Measurements from ENCODE around the gene HS6ST1. TPM values are rescaled to one million over a fixed set of nuclear protein-coding genes. Genes with fewer than 3 reads are reported as not detected.

Gene HS6ST1
- total RNA-seq, 1 donor from 2014 or later = 17.6 TPM

- H3K9me3 Mint-ChIP-seq = peaks cover 25% of the 10 kb centered on the region
- H3K36me3 Mint-ChIP-seq (ENCODE audit: low read depth) = no peaks in the 10 kb centered on the region
- no peaks in the 10 kb centered on the region for H3K27me3 Mint-ChIP-seq (ENCODE audit: low read depth)
- no peaks in the 10 kb centered on the region for H3K4me1 Mint-ChIP-seq (ENCODE audit: low read depth)
- H3K27ac Mint-ChIP-seq = no peak overlapping the region
- H3K4me3 Mint-ChIP-seq (ENCODE audit: low read depth) = no peak overlapping the region
- intact Hi-C loops (cut with micrococcal nuclease) = no loop called here
- no peak for DNase-seq (ENCODE audit: low spot score)
Observed at GRCh38 chr2:128344101-128344500, 25.4 kb upstream of the HS6ST1 start.

- Mint-ChIP-seq H3K27ac (no peak overlapping the region), H3K9me3 (peaks cover 25% of the 10 kb centered on the region), H3K27me3 (ENCODE audit: low read depth) (no peaks in the 10 kb centered on the region), H3K4me3 (ENCODE audit: low read depth) (no peak overlapping the region), H3K36me3 (ENCODE audit: low read depth) (no peaks in the 10 kb centered on the region), H3K4me1 (ENCODE audit: low read depth) (no peaks in the 10 kb centered on the region)
- DNase-seq (ENCODE audit: low spot score) = no peak
- intact Hi-C loops (cut with micrococcal nuclease) = no loop called here
Observed at GRCh38 chr2:128343459-128343858, 24.8 kb upstream of the HS6ST1 start.

GRCh38 chr2:128342550-128342949 lies 23.9 kb upstream of the HS6ST1 start:
- no peak overlapping the region for H3K27ac Mint-ChIP-seq
- no peaks in the 10 kb centered on the region for H3K27me3 Mint-ChIP-seq (ENCODE audit: low read depth)
- no peak for DNase-seq (ENCODE audit: low spot score)
- intact Hi-C loops (cut with micrococcal nuclease) = no loop called here
- no peaks in the 10 kb centered on the region for H3K4me1 Mint-ChIP-seq (ENCODE audit: low read depth)
- no peak overlapping the region for H3K4me3 Mint-ChIP-seq (ENCODE audit: low read depth)
- no peaks in the 10 kb centered on the region for H3K36me3 Mint-ChIP-seq (ENCODE audit: low read depth)
- peaks cover 25% of the 10 kb centered on the region for H3K9me3 Mint-ChIP-seq

GRCh38 chr2:128341621-128342020 lies 23.0 kb upstream of the HS6ST1 start:
- no peak for DNase-seq (ENCODE audit: low spot score)
- Mint-ChIP-seq H3K9me3 (peaks cover 25% of the 10 kb centered on the region), H3K4me3 (ENCODE audit: low read depth) (no peak overlapping the region), H3K27me3 (ENCODE audit: low read depth) (peaks cover 6% of the 10 kb centered on the region), H3K27ac (no peak overlapping the region), H3K36me3 (ENCODE audit: low read depth) (no peaks in the 10 kb centered on the region), H3K4me1 (ENCODE audit: low read depth) (no peaks in the 10 kb centered on the region)
- intact Hi-C loops (cut with micrococcal nuclease) = no loop called here

- Mint-ChIP-seq H3K27ac (no peak overlapping the region), H3K4me1 (ENCODE audit: low read depth) (peaks cover 7% of the 10 kb centered on the region), H3K36me3 (ENCODE audit: low read depth) (peaks cover 12% of the 10 kb centered on the region), H3K9me3 (peaks cover 24% of the 10 kb centered on the region), H3K27me3 (ENCODE audit: low read depth) (peaks cover 6% of the 10 kb centered on the region), H3K4me3 (ENCODE audit: low read depth) (no peak overlapping the region)
- no peak for DNase-seq (ENCODE audit: low spot score)
- intact Hi-C loops (cut with micrococcal nuclease) = no loop called here
Observed at GRCh38 chr2:128332091-128332634, 13.5 kb upstream of the HS6ST1 start.

- Mint-ChIP-seq H3K27me3 (ENCODE audit: low read depth) (peaks cover 2% of the 10 kb centered on the region), H3K4me3 (ENCODE audit: low read depth) (no peak overlapping the region), H3K36me3 (ENCODE audit: low read depth) (peaks cover 12% of the 10 kb centered on the region), H3K27ac (no peak overlapping the region), H3K9me3 (peaks cover 24% of the 10 kb centered on the region), H3K4me1 (ENCODE audit: low read depth) (peaks cover 7% of the 10 kb centered on the region)
- intact Hi-C loops (cut with micrococcal nuclease) = no loop called here
- no peak for DNase-seq (ENCODE audit: low spot score)
Observed at GRCh38 chr2:128330583-128330982, 11.9 kb upstream of the HS6ST1 start.

GRCh38 chr2:128329607-128330006 lies 10.9 kb upstream of the HS6ST1 start:
- H3K27ac Mint-ChIP-seq = no peak overlapping the region
- intact Hi-C loops (cut with micrococcal nuclease) = no loop called here

GRCh38 chr2:128327180-128327964 lies 8.7 kb upstream of the HS6ST1 start:
- intact Hi-C loops (cut with micrococcal nuclease) = no loop called here
- H3K9me3 Mint-ChIP-seq = peaks cover 12% of the 10 kb centered on the region
- peaks cover 7% of the 10 kb centered on the region for H3K4me1 Mint-ChIP-seq (ENCODE audit: low read depth)
- H3K27me3 Mint-ChIP-seq (ENCODE audit: low read depth) = peaks cover 2% of the 10 kb centered on the region
- peaks cover 11% of the 10 kb centered on the region for H3K36me3 Mint-ChIP-seq (ENCODE audit: low read depth)
- no peak overlapping the region for H3K4me3 Mint-ChIP-seq (ENCODE audit: low read depth)
- no peak for DNase-seq (ENCODE audit: low spot score)
- no peak overlapping the region for H3K27ac Mint-ChIP-seq

More at GRCh38 chr2:128329607-128330006, 10.9 kb upstream of the HS6ST1 start:
- DNase-seq (ENCODE audit: low spot score) = no peak
- Mint-ChIP-seq H3K27me3 (ENCODE audit: low read depth) (peaks cover 2% of the 10 kb centered on the region), H3K36me3 (ENCODE audit: low read depth) (peaks cover 12% of the 10 kb centered on the region), H3K4me1 (ENCODE audit: low read depth) (peaks cover 7% of the 10 kb centered on the region), H3K9me3 (peaks cover 24% of the 10 kb centered on the region), H3K4me3 (ENCODE audit: low read depth) (no peak overlapping the region)

GRCh38 chr2:128326346-128326745 lies 7.7 kb upstream of the HS6ST1 start:
- DNase-seq (ENCODE audit: low spot score) = no peak
- intact Hi-C loops (cut with micrococcal nuclease) = no loop called here
- Mint-ChIP-seq H3K4me1 (ENCODE audit: low read depth) (peaks cover 11% of the 10 kb centered on the region), H3K27me3 (ENCODE audit: low read depth) (peaks cover 4% of the 10 kb centered on the region), H3K36me3 (ENCODE audit: low read depth) (peaks cover 1% of the 10 kb centered on the region), H3K4me3 (ENCODE audit: low read depth) (no peak overlapping the region), H3K9me3 (peaks cover 1% of the 10 kb centered on the region), H3K27ac (no peak overlapping the region)

GRCh38 chr2:128325611-128326181 lies 7.0 kb upstream of the HS6ST1 start:
- peaks cover 7% of the 10 kb centered on the region for H3K27me3 Mint-ChIP-seq (ENCODE audit: low read depth)
- no peaks in the 10 kb centered on the region for H3K36me3 Mint-ChIP-seq (ENCODE audit: low read depth)
- DNase-seq (ENCODE audit: low spot score) = no peak
- H3K4me1 Mint-ChIP-seq (ENCODE audit: low read depth) = peaks cover 13% of the 10 kb centered on the region
- intact Hi-C loops (cut with micrococcal nuclease) = no loop called here
- no peaks in the 10 kb centered on the region for H3K9me3 Mint-ChIP-seq
- no peak overlapping the region for H3K4me3 Mint-ChIP-seq (ENCODE audit: low read depth)
- no peak overlapping the region for H3K27ac Mint-ChIP-seq

GRCh38 chr2:128324897-128325410 lies 6.3 kb upstream of the HS6ST1 start:
- H3K36me3 Mint-ChIP-seq (ENCODE audit: low read depth) = no peaks in the 10 kb centered on the region
- no peak for DNase-seq (ENCODE audit: low spot score)
- H3K9me3 Mint-ChIP-seq = no peaks in the 10 kb centered on the region
- H3K4me3 Mint-ChIP-seq (ENCODE audit: low read depth) = no peak overlapping the region
- peaks cover 10% of the 10 kb centered on the region for H3K27me3 Mint-ChIP-seq (ENCODE audit: low read depth)
- H3K4me1 Mint-ChIP-seq (ENCODE audit: low read depth) = peaks cover 12% of the 10 kb centered on the region
- no peak overlapping the region for H3K27ac Mint-ChIP-seq
- intact Hi-C loops (cut with micrococcal nuclease) = loop anchor here (5.0 kb wide), 3 partner anchors 147 to 407 kb away; no protein-coding TSS in a partner anchor

GRCh38 chr2:128324008-128324896 lies 5.6 kb upstream of the HS6ST1 start:
- Mint-ChIP-seq H3K4me3 (ENCODE audit: low read depth) (peak overlapping the region; percentile 49), H3K36me3 (ENCODE audit: low read depth) (no peaks in the 10 kb centered on the region), H3K27ac (no peak overlapping the region), H3K27me3 (ENCODE audit: low read depth) (peaks cover 10% of the 10 kb centered on the region), H3K4me1 (ENCODE audit: low read depth) (peaks cover 6% of the 10 kb centered on the region), H3K9me3 (no peaks in the 10 kb centered on the region)
- intact Hi-C loops (cut with micrococcal nuclease) = loop anchor here (5.0 kb wide), 3 partner anchors 148 to 408 kb away; no protein-coding TSS in a partner anchor
- no peak for DNase-seq (ENCODE audit: low spot score)
